Osteocyte (in vitro differentiated cells): ENCODE results near the gene SLC9A5. TPM values are rescaled to one million over a fixed set of nuclear protein-coding genes. Genes with fewer than 3 reads are reported as not detected.

Experiments
- DNase-seq: peaks from one replicate; pipeline ENCODE4 v3.0.0; 2021; ENCODE audit warnings: mixed read lengths; ENCODE audit not compliant: unreplicated experiment; ENCODE audit errors: extremely low spot score
- H3K27ac Mint-ChIP-seq: one replicate; pipeline ENCODE4 v1.8.0; 2021; ENCODE audit warnings: mild to moderate bottlenecking, mixed read lengths; ENCODE audit not compliant: unreplicated experiment
- H3K27me3 Mint-ChIP-seq: one replicate; pipeline ENCODE4 v1.8.0; 2021; ENCODE audit warnings: mixed read lengths; ENCODE audit not compliant: unreplicated experiment
- H3K36me3 Mint-ChIP-seq: one replicate; pipeline ENCODE4 v1.8.0; 2021; ENCODE audit warnings: mixed read lengths; ENCODE audit not compliant: unreplicated experiment
- H3K4me1 Mint-ChIP-seq: one replicate; pipeline ENCODE4 v1.8.0; 2021; ENCODE audit warnings: mixed read lengths; ENCODE audit not compliant: unreplicated experiment
- H3K4me3 Mint-ChIP-seq: one replicate; pipeline ENCODE4 v1.8.0; 2021; ENCODE audit warnings: mild to moderate bottlenecking, moderate library complexity, mixed read lengths; ENCODE audit not compliant: unreplicated experiment
- H3K9me3 Mint-ChIP-seq: one replicate; pipeline ENCODE4 v1.8.0; 2021; ENCODE audit warnings: mixed read lengths; ENCODE audit not compliant: unreplicated experiment
- CTCF ChIP-seq: fragments of 200-600 bp; sonication (generic); IDR thresholded peaks from 2 replicates; pipeline ENCODE4 v1.5.0; 2021; ENCODE audit warnings: antibody characterized with exemption, mild to moderate bottlenecking, moderate library complexity
- total RNA-seq: library from RNA; stranded (reverse); gene quantifications from 2 replicates; pipeline ENCODE4 v1.2.1, GENCODE V29; 2021

SLC9A5 gene
- total RNA-seq, 1 donor from 2014 or later = 4.2 TPM

GRCh38 chr16:67210069-67210937 is 38.5 kb upstream of the SLC9A5 start:
- no peak overlapping the region for H3K27ac Mint-ChIP-seq
- H3K4me3 Mint-ChIP-seq = no peak overlapping the region
- peaks cover 19% of the 10 kb centered on the region for H3K4me1 Mint-ChIP-seq
- H3K27me3 Mint-ChIP-seq = no peaks in the 10 kb centered on the region
- no peak for TF ChIP-seq CTCF
- peaks cover 2% of the 10 kb centered on the region for H3K36me3 Mint-ChIP-seq
- no peaks in the 10 kb centered on the region for H3K9me3 Mint-ChIP-seq
- no peak for DNase-seq

DNA sequence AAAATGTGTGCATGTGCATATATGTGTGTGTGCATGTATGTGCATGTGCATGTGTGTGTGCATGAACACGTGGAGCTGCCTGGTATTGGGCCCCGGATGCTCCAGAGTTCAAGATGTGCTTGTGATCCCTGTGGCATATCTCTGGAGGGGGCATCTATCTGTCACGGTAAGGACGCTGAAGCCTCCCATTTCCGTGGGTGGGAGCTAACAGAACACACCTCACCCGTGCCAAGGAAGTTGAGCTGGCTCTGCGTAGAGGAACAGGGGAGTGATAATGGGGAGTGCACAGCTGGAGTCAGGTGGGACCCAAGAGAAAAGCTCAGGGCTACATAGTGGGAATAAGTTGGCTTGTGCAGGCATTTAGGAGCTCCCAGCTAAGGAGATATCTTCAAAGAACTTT is 37.1 kb upstream of the SLC9A5 start:
- no peaks in the 10 kb centered on the region for H3K27me3 Mint-ChIP-seq
- no peak for TF ChIP-seq CTCF
- H3K27ac Mint-ChIP-seq = no peak overlapping the region
- no peaks in the 10 kb centered on the region for H3K9me3 Mint-ChIP-seq
- peaks cover 6% of the 10 kb centered on the region for H3K36me3 Mint-ChIP-seq
- H3K4me3 Mint-ChIP-seq = no peak overlapping the region
- H3K4me1 Mint-ChIP-seq = peaks cover 12% of the 10 kb centered on the region
- DNase-seq = no peak

DNA sequence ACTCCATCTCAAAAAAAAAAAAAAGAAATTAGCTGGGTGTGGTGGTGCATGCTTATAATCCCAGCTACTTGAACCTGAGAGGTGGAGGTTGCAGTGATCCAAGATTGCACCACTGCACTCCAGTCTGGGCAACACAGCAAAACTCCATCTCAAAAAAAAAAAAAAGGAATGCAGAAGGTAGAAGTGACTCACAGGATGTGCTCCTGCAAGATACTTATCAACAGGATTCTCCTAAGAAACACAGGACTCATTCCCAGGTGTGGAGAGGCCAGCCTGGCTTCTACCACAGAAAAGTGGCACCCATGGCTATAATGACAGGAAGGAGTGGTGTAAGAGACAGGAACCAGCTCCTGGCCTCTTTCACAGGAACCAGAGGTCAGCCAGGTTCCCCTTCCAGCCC is 36.0 kb upstream of the SLC9A5 start:
- no peak for DNase-seq
- TF ChIP-seq CTCF = no peak
- peaks cover 2% of the 10 kb centered on the region for H3K4me1 Mint-ChIP-seq

GRCh38 chr16:67213197-67214019 is 35.4 kb upstream of the SLC9A5 start:
- TF ChIP-seq CTCF = no peak
- H3K36me3 Mint-ChIP-seq = peaks cover 17% of the 10 kb centered on the region
- DNase-seq = no peak
- H3K27ac Mint-ChIP-seq = no peak overlapping the region
- H3K4me1 Mint-ChIP-seq = no peaks in the 10 kb centered on the region
- no peak overlapping the region for H3K4me3 Mint-ChIP-seq
- H3K9me3 Mint-ChIP-seq = no peaks in the 10 kb centered on the region
- H3K27me3 Mint-ChIP-seq = no peaks in the 10 kb centered on the region

More for the DNA sequence above, 36.0 kb upstream of the SLC9A5 start:
- no peak overlapping the region for H3K4me3 Mint-ChIP-seq
- H3K27ac Mint-ChIP-seq = no peak overlapping the region
- no peaks in the 10 kb centered on the region for H3K27me3 Mint-ChIP-seq
- H3K9me3 Mint-ChIP-seq = no peaks in the 10 kb centered on the region
- H3K36me3 Mint-ChIP-seq = peaks cover 16% of the 10 kb centered on the region

GRCh38 chr16:67215706-67216105 is 33.1 kb upstream of the SLC9A5 start:
- no peak for DNase-seq
- Mint-ChIP-seq H3K36me3 (peaks cover 17% of the 10 kb centered on the region), H3K27me3 (no peaks in the 10 kb centered on the region), H3K27ac (no peak overlapping the region), H3K4me3 (no peak overlapping the region), H3K9me3 (no peaks in the 10 kb centered on the region), H3K4me1 (no peaks in the 10 kb centered on the region)
- no peak for TF ChIP-seq CTCF
